HepG2 (cell line): ENCODE data around the gene SIX5. TPM values are rescaled to one million over a fixed set of nuclear protein-coding genes. Genes with fewer than 3 reads are reported as not detected.

Experiments
- AKAP8 ChIP-seq: sonication (generic); formaldehyde crosslinking; IDR thresholded peaks from 2 replicates; pipeline ENCODE4 v1.5.1; 2020; ENCODE audit warnings: mild to moderate bottlenecking, missing genetic modification reagents
- BCL6 ChIP-seq: IDR thresholded peaks from 2 replicates; pipeline ENCODE4 v1.6.1; 2016; ENCODE audit warnings: missing genetic modification reagents, missing compliant biosample characterization
- CREB1 ChIP-seq, 2 experiments: fragments of 450-650 bp in 1 of 2; IDR thresholded peaks; 2 replicates each; pipeline ENCODE4 v1.6.1; 2016 to 2017; ENCODE audit warnings: control low read depth in 1 of 2, mild to moderate bottlenecking in 1 of 2, missing compliant biosample characterization in 1 of 2, missing genetic modification characterization in 1 of 2
- CSRNP1 ChIP-seq: sonication (generic); formaldehyde crosslinking; IDR thresholded peaks from 2 replicates; pipeline ENCODE4 v1.8.1; 2023; ENCODE audit warnings: mild to moderate bottlenecking, missing genetic modification reagents
- E2F5 ChIP-seq: sonication (generic); formaldehyde crosslinking; conservative IDR thresholded peaks from 2 replicates; pipeline ENCODE4 v1.4.0; 2020; ENCODE audit warnings: missing genetic modification reagents
- ELF4 ChIP-seq: sonication (generic); formaldehyde crosslinking; IDR thresholded peaks from 2 replicates; pipeline ENCODE4 v1.5.0; 2020; ENCODE audit warnings: missing genetic modification reagents, mild to moderate bottlenecking, moderate library complexity, borderline replicate concordance
- KLF13 ChIP-seq: sonication (generic); formaldehyde crosslinking; IDR thresholded peaks from 2 replicates; pipeline ENCODE4 v1.4.0; 2020; ENCODE audit warnings: mild to moderate bottlenecking, missing genetic modification reagents
- MIER2 ChIP-seq: IDR thresholded peaks from 2 replicates; pipeline ENCODE4 v1.6.1; 2016; ENCODE audit warnings: missing biosample characterization, missing genetic modification reagents
- MIXL1 ChIP-seq: IDR thresholded peaks from 2 replicates; pipeline ENCODE4 v1.6.1; 2016
- NCOR1 ChIP-seq: fragments of 200-600 bp; sonication (generic); IDR thresholded peaks from 2 replicates; pipeline ENCODE4 v1.7.0; 2017; ENCODE audit warnings: antibody characterized with exemption, low read length, borderline replicate concordance
- SRSF4 ChIP-seq: fragments of 200-400 bp; formaldehyde crosslinking; IDR thresholded peaks from one replicate; pipeline ENCODE4 v1.6.1; 2018; ENCODE audit warnings: mild to moderate bottlenecking, low read depth, low read length, moderate library complexity; ENCODE audit not compliant: poor library complexity, severe bottlenecking
- STAT6 ChIP-seq: sonication (generic); formaldehyde crosslinking; IDR thresholded peaks from 2 replicates; pipeline ENCODE4 v1.4.0; 2020; ENCODE audit warnings: missing genetic modification reagents, mild to moderate bottlenecking, borderline replicate concordance
- TFE3 ChIP-seq: IDR thresholded peaks from 2 replicates; pipeline ENCODE4 v1.6.1; 2016
- ZBTB49 ChIP-seq: sonication (generic); formaldehyde crosslinking; IDR thresholded peaks from 2 replicates; pipeline ENCODE4 v1.4.0; 2020; ENCODE audit warnings: missing genetic modification reagents, borderline replicate concordance
- ZMYM2 ChIP-seq: sonication (generic); formaldehyde crosslinking; IDR thresholded peaks from 2 replicates; pipeline ENCODE4 v1.8.0; 2022; ENCODE audit warnings: mild to moderate bottlenecking, missing genetic modification reagents
- ZNF3 ChIP-seq: IDR thresholded peaks from 2 replicates; pipeline ENCODE4 v1.7.0; 2017; ENCODE audit warnings: inconsistent platforms
- ZNF629 ChIP-seq: sonication (generic); formaldehyde crosslinking; conservative IDR thresholded peaks from 2 replicates; pipeline ENCODE4 v1.5.0; 2020; ENCODE audit warnings: missing genetic modification reagents
- ZNF639 ChIP-seq: conservative IDR thresholded peaks from 2 replicates; pipeline ENCODE4 v1.6.1; 2018; ENCODE audit warnings: missing genetic modification reagents
- polyA plus RNA-seq, 8 experiments: library from polyadenylated mRNA; depleted of rRNA in 3 of 8; stranded (reverse) in 7 of 8; unstranded in 1 of 8; fragments of >200 nt; fragmentation: Illumina TruSeq in 4 of 8; extraction: Trizol in 4 of 8; gene quantifications; 2 replicates each; pipeline versions ENCODE4 v1.2.1 to v1.2.3, GENCODE V29; 2011 to 2016; ENCODE audit warnings: low read depth in 4 of 8, missing spikeins in 1 of 8, mixed read lengths in 1 of 8; ENCODE audit not compliant: insufficient read depth in 1 of 8
- total RNA-seq, 5 experiments: library from RNA; depleted of rRNA; stranded (reverse); fragments of >200 nt; fragmentation: Illumina TruSeq; extraction: Trizol; gene quantifications; 2 replicates each; pipeline ENCODE4 v1.2.3, GENCODE V29; 2016; ENCODE audit warnings: low read depth in 1 of 5

SIX5 gene
- total and polyA plus RNA-seq, 2 of the 13 experiments (the other 11 are each of a cell fraction or from before 2014, with no cell fraction given) = 7.7 to 10.5 TPM

GRCh38 chr19:45767881-45768654, 984 bp downstream of the SIX5 start (continued):
- TF ChIP-seq ZNF639 (CRISPR knock-in tag) = peak; percentile 60; the same call in 1 of the 2 replicates
- TF ChIP-seq CSRNP1 (CRISPR knock-in tag) = peak; percentile 80; the same call in 1 of the 2 replicates
- TF ChIP-seq MIER2 = no peak
- peak; percentile 85; the same call in 1 of the 2 replicates for TF ChIP-seq AKAP8 (CRISPR knock-in tag)
- TF ChIP-seq ZNF629 = no peak
- no peak for TF ChIP-seq NCOR1
- TF ChIP-seq KLF13 (CRISPR knock-in tag) = no peak
- TF ChIP-seq BCL6 (CRISPR knock-in tag) = no peak
- TF ChIP-seq SRSF4 = no peak
- TF ChIP-seq ZBTB49 (CRISPR knock-in tag) = no peak
- TF ChIP-seq STAT6 (CRISPR knock-in tag) = no peak
- TF ChIP-seq ZMYM2 = no peak
- no peak for TF ChIP-seq ELF4 (CRISPR knock-in tag)
- TF ChIP-seq E2F5 (CRISPR knock-in tag) = no peak; the same call in 1 of the 2 replicates
- no peak for TF ChIP-seq TFE3 (CRISPR knock-in tag)
- TF ChIP-seq CREB1 (IDR thresholded peaks at IDR 0.05) = no peak
- TF ChIP-seq CREB1 (CRISPR knock-in tag; IDR thresholded peaks at IDR 0.05) = no peak
- no peak for TF ChIP-seq MIXL1 (CRISPR knock-in tag)
- no peak for TF ChIP-seq ZNF3 (CRISPR knock-in tag)
